GM21360 (cell line): Measurements from ENCODE around the gene EXOC2.

ENCODE experiments used
- ATAC-seq: cut with Tn5 transposase; IDR thresholded peaks from one replicate; pipeline ENCODE4 v1.9.1; 2021; ENCODE audit warnings: mild to moderate bottlenecking, moderate library complexity; ENCODE audit not compliant: unreplicated experiment

The EXOC2 gene

DNA sequence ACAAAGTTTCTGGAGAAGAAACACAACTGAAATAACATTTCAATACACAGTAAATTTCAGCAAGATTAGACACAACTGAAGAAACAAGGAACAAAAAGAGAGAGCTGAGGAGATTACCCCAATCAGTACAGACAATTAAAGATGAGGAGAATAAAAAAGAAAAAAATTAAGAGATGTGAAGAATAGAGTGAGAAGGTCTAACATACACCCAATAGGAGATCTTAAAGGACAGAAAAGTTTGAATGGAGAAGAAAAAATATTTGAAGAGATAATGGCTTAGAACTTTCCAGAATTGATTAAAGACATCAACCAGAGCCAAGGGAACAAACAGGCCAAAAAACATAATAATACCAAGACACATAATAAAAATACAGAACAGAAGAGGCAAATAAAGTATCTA, 152.4 kb downstream of the EXOC2 start:
- no peak for ATAC-seq

GRCh38 chr6:537114-537513, 155.8 kb downstream of the EXOC2 start:
- no peak for ATAC-seq

- no peak for ATAC-seq
These were observed 162.5 kb downstream of the EXOC2 start for GRCh38 chr6:530425-530824.

GRCh38 chr6:528989-529388, 163.9 kb downstream of the EXOC2 start:
- no peak for ATAC-seq

DNA sequence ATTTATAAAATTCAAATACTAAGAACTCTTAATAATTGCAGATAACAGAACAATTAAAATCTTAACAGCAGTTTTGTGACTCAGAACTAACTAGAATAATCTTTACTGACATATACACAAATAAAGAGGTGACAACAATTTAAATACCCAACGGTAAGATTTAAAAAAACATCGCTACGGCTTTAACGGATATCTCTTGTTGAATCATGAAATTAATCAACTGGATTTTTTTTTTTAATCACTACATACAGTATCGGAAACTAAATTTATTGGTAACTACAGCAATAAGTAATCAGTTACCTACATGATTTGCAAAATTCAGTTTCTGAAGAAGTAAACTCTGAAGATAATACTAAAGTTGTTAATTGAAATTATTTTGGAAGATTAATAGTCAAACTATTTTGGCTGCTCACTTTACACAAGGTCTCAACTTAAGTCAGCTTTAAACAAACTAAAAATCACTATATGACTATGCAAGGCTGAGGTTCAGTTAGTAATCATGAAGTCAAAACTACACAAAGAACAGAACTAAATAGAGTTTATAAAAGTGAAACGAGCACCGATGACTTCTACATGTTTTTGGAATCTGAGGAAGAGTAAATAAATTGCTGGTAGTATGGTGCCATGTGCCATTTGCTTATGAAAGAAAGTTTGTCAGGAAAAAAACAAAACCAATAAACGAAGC, 164.8 kb downstream of the EXOC2 start:
- ATAC-seq, result no peak

- ATAC-seq, result no peak
These were observed 168.1 kb downstream of the EXOC2 start for GRCh38 chr6:524803-525202.

DNA sequence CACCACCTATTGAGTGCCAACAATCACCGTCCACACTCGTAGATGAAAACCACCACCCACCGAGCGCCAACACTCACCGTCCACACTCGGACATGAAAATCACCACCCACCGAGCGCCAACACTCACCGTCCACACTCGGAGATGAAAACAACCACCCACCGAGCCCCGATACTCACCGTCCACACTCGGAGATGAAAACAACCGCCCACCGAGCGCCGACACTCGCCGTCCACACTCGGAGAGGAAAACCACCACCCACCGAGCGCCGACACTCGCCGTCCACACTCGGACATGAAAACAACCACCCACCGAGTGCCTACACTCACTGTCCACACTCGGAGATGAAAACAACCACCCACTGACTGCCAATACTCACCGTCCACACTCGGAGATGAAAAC, 172.1 kb downstream of the EXOC2 start:
- no peak for ATAC-seq

- no peak for ATAC-seq
These were observed 174.7 kb downstream of the EXOC2 start for GRCh38 chr6:518218-518617.

DNA sequence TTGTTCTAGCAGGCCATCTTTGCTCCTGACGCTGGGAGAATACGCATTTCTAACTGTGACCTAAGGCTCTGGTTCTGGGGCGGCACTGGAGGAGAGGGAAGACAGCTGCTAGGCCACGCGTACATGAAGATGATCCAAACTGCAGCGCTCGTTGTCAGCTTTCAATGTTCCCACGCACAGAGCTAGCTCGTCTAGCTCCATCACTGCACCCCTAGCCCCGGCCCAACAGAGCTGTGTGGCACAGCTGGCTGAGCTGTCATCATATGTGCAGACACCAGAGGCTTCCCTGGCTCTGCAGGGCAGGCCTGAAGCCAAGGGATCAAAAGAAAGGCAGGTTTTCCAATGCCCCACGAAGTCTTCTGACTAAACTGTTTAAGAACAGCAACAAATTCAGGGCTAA, 176.7 kb downstream of the EXOC2 start:
- no peak for ATAC-seq

- no peak for ATAC-seq
These were observed 177.7 kb downstream of the EXOC2 start for GRCh38 chr6:515267-515666.

- no peak for ATAC-seq
These were observed 178.5 kb downstream of the EXOC2 start for GRCh38 chr6:514396-514978.

- no peak for ATAC-seq
These were observed 179.0 kb downstream of the EXOC2 start for GRCh38 chr6:513961-514360.

GRCh38 chr6:513058-513457, 179.9 kb downstream of the EXOC2 start:
- ATAC-seq, result no peak

GRCh38 chr6:511488-512137, 181.3 kb downstream of the EXOC2 start:
- no peak for ATAC-seq

- no peak for ATAC-seq
These were observed 183.3 kb downstream of the EXOC2 start for GRCh38 chr6:509676-510075.

DNA sequence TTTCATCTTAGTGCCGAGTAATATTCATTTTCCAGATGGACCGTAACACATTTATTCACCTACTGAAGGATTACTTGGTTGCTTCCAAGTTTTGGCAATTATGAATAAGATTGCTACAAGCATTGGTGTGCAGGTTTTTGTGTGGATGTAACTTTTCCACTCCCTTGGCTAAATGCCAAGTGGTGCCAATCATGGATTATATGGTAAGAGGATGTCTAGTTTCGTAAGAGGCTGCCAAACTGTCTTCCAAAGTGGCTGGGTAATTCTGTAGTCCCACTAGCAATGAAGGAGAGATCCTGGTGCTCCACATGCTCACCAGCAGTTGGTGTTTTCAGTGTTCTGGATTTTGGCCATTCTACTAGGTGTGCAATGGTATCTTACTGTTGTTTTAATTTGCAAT, 184.3 kb downstream of the EXOC2 start:
- no peak for ATAC-seq

- ATAC-seq, result no peak
These were observed 184.9 kb downstream of the EXOC2 start for GRCh38 chr6:508006-508405.

GRCh38 chr6:506920-507622, 185.9 kb downstream of the EXOC2 start:
- no peak for ATAC-seq

DNA sequence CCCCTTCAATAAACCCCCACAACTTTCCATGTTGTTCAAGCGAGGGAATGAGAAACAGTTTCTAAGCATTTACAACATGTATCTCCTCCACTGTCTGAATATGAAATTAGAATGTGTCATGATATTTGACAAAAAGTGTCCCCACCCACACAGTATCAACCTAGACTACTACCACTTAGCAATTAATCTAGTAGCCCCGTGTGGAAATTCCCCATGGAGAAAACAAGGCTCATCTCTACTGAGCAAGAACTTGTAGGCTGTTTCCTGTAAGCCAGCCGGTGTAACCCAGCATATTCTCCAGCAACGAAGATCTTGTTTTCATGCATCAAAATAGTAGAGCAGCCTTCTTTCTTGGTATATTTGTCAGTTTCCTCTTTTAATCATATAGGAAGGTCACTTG, 186.4 kb downstream of the EXOC2 start:
- no peak for ATAC-seq

DNA sequence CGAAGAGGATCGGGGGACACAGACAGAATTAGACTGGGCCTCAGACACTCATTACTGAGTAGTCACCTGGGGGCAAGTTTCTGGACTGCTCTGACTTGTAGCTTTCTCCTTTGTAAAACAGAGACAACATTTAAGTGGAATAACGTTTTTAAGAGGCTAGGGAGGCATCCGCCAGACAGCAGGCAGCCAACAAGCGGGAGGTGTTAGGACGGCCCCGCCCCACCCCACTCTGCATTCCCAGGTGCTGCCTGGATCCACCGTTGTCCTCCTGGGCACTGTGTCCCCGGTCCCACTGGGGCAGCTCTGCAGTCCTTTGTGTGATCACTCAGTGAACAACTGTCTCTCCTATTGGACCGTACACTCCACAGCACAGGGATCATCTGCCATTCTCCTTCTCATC, 187.6 kb downstream of the EXOC2 start:
- ATAC-seq, result no peak

- ATAC-seq, result no peak
These were observed 188.4 kb downstream of the EXOC2 start for GRCh38 chr6:504446-504980.
